Measurements from ENCODE around the gene DGKB.

DGKB gene

DNA sequence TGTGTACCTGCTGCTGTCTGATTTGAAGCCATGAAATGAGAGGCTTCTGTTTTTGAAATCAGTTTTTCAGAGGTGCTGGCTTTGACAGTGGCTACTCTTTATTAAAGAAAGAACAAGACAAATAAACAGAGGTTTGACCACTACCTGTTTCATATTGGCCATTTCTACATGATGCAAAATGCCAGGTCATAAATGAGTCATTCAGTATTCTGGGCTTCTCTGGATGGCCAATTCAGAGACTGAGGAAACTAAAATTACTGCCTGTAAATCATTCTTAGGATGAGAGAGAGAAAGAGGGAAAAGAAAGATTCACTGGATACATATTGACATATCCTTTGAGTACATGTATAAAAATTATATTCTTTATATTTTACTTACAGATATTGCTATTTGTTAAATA is 609.8 kb downstream of the DGKB start:
- Histone ChIP-seq H3K4me3 (replicated peaks; ENCODE audit: insufficient read depth, low read length) (no peak overlapping the region), H3K27me3 (ENCODE audit: insufficient read depth, poor library complexity, severe bottlenecking) (no peaks in the 10 kb centered on the region), H3K27ac (replicated peaks) (no peak overlapping the region)
- TF ChIP-seq, protein P1, sequence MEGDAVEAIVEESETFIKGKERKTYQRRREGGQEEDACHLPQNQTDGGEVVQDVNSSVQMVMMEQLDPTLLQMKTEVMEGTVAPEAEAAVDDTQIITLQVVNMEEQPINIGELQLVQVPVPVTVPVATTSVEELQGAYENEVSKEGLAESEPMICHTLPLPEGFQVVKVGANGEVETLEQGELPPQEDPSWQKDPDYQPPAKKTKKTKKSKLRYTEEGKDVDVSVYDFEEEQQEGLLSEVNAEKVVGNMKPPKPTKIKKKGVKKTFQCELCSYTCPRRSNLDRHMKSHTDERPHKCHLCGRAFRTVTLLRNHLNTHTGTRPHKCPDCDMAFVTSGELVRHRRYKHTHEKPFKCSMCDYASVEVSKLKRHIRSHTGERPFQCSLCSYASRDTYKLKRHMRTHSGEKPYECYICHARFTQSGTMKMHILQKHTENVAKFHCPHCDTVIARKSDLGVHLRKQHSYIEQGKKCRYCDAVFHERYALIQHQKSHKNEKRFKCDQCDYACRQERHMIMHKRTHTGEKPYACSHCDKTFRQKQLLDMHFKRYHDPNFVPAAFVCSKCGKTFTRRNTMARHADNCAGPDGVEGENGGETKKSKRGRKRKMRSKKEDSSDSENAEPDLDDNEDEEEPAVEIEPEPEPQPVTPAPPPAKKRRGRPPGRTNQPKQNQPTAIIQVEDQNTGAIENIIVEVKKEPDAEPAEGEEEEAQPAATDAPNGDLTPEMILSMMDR (IDR thresholded peaks at IDR 0.05; ENCODE audit: insufficient read depth, low read length) = no peak
- TF ChIP-seq, protein P2, sequence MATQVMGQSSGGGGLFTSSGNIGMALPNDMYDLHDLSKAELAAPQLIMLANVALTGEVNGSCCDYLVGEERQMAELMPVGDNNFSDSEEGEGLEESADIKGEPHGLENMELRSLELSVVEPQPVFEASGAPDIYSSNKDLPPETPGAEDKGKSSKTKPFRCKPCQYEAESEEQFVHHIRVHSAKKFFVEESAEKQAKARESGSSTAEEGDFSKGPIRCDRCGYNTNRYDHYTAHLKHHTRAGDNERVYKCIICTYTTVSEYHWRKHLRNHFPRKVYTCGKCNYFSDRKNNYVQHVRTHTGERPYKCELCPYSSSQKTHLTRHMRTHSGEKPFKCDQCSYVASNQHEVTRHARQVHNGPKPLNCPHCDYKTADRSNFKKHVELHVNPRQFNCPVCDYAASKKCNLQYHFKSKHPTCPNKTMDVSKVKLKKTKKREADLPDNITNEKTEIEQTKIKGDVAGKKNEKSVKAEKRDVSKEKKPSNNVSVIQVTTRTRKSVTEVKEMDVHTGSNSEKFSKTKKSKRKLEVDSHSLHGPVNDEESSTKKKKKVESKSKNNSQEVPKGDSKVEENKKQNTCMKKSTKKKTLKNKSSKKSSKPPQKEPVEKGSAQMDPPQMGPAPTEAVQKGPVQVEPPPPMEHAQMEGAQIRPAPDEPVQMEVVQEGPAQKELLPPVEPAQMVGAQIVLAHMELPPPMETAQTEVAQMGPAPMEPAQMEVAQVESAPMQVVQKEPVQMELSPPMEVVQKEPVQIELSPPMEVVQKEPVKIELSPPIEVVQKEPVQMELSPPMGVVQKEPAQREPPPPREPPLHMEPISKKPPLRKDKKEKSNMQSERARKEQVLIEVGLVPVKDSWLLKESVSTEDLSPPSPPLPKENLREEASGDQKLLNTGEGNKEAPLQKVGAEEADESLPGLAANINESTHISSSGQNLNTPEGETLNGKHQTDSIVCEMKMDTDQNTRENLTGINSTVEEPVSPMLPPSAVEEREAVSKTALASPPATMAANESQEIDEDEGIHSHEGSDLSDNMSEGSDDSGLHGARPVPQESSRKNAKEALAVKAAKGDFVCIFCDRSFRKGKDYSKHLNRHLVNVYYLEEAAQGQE (IDR thresholded peaks at IDR 0.05; ENCODE audit: insufficient replicate concordance, low read depth) = no peak
- TF ChIP-seq POLR2AphosphoS5 (IDR thresholded peaks at IDR 0.05; ENCODE audit: low read depth) (no peak), GABPA (IDR thresholded peaks at IDR 0.05; ENCODE audit: low read depth) (no peak), SPI1 (IDR thresholded peaks at IDR 0.05; ENCODE audit: borderline replicate concordance, low read depth) (no peak)
- no peak for DNase-seq (ENCODE audit: low read depth in 1 of 2, low spot score in 1 of 2)

DNA sequence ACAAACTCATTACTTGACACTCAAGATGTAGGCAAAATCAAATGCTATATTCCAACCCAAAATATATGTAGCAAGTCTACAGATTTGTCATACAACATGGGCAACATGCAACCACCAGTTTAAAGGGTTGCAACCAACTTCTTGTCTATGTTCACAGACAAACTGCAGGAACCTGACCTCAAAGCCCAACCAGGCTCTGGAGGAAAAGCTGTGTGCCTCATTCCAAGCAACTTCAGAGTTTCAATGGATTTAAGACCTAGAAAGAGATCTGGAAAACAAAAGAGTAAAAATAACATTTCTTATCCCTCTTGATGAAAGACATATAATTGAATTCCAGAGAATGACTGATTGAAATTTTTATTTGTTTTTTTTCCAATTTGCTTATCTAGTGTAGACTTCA is 612.6 kb downstream of the DGKB start:
- TF ChIP-seq, protein P1 (IDR thresholded peaks at IDR 0.05; ENCODE audit: insufficient read depth, low read length) = no peak
- TF ChIP-seq SPI1 (IDR thresholded peaks at IDR 0.05; ENCODE audit: borderline replicate concordance, low read depth) (no peak), POLR2AphosphoS5 (IDR thresholded peaks at IDR 0.05; ENCODE audit: low read depth) (no peak)
- TF ChIP-seq, protein P2 (IDR thresholded peaks at IDR 0.05; ENCODE audit: insufficient replicate concordance, low read depth) = no peak
- no peak overlapping the region for H3K4me3 ChIP-seq (replicated peaks; ENCODE audit: insufficient read depth, low read length)
- H3K27me3 ChIP-seq (ENCODE audit: insufficient read depth, poor library complexity, severe bottlenecking) = no peaks in the 10 kb centered on the region
- H3K27ac ChIP-seq (replicated peaks) = no peak overlapping the region
- no peak for DNase-seq (ENCODE audit: low read depth in 1 of 2, low spot score in 1 of 2)

DNA sequence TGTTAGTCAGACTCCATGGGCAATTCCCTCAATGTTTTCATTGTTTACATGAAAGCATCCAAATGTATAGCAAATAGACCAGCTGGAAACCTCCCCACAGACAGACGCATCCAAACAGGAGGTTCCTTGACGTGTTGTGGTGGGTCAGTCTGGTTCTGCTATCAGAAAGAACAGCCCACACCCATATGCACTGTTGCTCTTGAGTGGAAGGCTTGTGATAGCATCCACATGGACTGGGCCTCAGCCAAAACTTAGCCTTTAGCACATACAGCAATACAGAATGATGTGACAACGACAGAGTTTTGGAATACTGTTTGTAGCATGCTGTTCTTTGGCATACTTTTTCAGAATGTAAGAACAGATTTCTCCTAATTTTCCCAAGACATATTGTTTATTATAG is 613.9 kb downstream of the DGKB start:
- Histone ChIP-seq H3K27me3 (ENCODE audit: insufficient read depth, poor library complexity, severe bottlenecking) (no peaks in the 10 kb centered on the region), H3K27ac (replicated peaks) (no peak overlapping the region), H3K4me3 (replicated peaks; ENCODE audit: insufficient read depth, low read length) (no peak overlapping the region)
- TF ChIP-seq POLR2AphosphoS5 (IDR thresholded peaks at IDR 0.05; ENCODE audit: low read depth) (no peak), SPI1 (IDR thresholded peaks at IDR 0.05; ENCODE audit: borderline replicate concordance, low read depth) (no peak), GABPA (IDR thresholded peaks at IDR 0.05; ENCODE audit: low read depth) (no peak)
- TF ChIP-seq, protein P2 (IDR thresholded peaks at IDR 0.05; ENCODE audit: insufficient replicate concordance, low read depth) = no peak
- TF ChIP-seq, protein P1 (IDR thresholded peaks at IDR 0.05; ENCODE audit: insufficient read depth, low read length) = no peak
- DNase-seq (ENCODE audit: low read depth in 1 of 2, low spot score in 1 of 2) = no peak
